Measurements from ENCODE around the gene PPM1F.
"Not testable (repeated sequence)": the region's sequence is repeated elsewhere in the genome, so short reads cannot be mapped to it uniquely, and the experiment has no call there.

Gene PPM1F

DNA sequence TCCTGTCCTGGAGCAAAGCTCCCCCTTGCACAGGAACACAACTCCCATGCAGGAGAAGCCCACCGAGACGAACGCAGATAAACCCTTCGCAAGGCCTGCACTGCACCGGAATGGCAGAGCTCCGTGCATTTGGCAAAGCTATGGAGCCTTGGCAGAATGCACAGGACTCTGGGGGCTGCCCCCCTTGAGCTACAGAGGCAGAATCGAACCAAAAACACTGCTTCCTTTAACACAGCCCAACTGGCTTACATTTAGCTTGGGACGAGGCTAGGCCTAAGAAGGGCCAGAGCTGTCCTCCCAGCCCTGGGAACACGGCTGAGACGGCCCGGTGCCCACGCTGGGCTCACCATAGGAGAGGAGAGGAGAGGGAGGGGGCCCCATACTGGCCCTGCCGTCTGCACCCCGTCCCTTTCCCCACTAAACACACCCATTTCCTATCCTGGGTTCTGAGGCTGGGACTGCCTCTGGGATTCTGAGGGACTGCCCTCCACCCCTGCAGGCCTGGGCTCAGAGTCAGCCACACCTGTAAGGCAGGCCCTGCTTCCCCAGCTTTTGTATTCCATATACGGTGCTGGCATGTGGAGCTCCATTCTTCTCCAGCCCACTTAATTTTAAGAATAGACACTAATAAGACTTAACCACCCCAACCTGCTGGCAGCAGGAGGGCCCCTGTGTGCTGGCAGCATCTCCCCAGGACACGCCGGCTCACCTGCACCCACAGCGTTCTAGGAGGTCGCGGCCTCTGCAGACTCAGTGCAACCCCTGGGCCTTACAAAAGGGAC, 32.9 kb downstream of the PPM1F start:
- DNase-seq (ENCODE audit: low spot score) = no peak

DNA sequence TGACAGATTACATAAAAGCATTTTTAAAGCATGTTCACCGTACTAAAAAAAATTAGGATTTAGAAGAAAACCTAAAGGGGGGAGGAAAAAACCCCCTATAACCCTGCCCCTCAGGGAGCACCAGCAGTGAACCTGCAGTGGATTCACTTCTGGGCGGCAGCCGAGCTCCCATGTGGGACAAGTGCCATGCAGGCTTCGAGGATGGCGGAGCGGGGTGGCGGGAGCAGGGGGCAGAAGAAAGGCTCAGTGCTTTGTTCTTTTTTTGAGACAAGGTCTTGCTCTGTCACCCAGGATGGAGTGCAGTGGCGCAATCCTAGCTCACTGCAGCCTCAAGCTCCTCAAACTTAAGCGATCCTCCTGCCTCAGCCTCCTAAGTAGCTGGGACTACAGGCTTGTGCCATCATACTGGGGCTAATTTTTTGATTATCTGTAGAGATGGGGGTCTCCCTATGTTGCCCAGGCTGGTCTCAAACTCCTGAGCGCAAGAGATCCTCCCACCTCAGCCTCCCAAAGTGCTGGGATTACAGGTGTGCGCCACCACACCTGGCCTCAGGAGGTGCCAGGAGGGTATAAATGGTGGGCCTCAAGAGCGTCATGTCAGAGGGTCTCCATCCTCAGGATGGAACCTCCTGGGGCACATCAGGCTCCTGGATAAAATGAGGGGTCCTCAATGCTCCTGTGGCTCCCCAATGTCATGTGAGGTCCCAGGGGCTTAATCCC, 34.0 kb downstream of the PPM1F start:
- DNase-seq (ENCODE audit: low spot score) = no peak

DNA sequence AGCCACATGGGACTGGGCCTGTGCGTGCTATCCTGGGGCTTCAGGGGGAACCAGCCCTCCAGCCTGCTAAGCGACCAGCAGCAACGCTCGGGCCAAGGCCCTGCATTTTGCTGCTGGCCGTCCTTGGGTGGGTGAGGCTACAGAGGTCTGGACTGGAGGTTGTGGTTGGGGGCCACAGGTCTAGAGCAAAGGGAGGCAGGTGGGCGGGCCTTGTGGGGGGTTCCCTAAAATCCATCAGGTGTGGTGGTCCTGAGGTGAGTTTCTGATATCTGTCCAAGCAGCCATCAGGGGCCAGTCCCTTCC, 34.7 kb downstream of the PPM1F start:
- DNase-seq (ENCODE audit: low spot score) = no peak

DNA sequence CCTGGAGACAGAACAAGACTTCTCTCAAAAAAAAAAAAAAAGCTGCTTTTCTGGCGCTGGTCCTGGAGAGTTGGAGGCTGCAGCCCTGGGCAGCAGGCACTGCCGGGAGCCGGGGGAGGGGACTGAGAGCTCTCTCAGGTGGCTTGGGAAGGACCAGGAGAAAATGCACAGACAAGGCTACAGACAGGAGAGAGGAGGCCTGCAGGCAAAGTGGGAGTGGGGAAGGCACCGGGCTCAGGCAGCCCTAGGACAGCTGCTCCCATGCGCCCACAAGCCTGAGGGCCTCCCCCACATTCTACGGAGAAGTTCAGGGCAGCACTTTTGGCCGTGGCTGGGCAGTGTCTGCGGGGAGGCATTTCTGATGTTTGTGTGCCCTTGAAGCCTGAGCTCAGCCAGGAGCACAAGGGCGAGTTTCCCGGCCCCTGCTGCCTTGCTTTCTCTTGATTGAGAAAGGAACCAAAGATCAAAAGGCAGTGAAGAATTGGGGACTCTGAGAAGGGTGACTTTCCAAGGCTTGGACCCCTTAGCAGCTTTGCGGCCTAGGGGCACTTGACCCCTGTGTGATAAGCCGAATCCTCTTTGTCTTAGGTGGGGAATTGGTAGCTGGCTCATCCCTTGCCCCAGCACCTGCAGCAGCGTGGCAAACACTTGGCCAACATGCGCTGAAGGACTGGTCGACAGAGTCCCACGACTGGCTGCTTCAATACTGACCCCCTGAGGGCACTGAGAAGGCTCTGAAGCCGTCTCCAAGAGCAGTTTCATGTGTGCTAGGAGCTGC, 35.3 kb downstream of the PPM1F start:
- DNase-seq (ENCODE audit: low spot score) = no peak

DNA sequence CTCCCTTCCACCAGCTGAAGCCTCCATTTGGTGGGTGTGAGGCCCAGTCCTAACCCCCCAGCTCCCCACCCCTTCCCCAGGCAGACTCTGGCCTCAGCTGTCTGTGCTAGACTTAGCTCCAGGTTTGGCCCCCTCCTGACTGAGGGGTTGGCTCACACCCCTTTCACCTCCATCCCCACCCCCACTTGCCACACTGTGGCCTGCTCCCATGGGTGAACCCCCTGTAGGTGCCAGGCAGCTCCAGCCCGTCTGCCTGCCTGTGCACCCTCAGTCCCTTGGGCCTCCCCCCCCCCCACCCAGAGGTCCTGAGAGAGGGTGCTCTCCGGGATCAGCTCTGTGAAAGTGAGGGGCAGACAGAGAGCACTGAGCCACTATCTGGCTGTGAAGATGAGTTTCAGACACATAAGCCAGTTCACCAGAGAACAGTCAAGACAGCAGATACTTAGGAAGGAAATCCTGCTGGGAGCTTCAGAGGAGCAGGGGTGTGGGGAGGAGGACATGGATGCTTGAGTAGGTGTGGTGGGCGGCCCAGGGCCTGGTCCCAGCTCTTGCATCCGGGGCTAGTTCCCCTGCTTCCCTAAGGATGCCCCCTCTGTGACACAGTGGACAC, 36.2 kb downstream of the PPM1F start:
- DNase-seq (ENCODE audit: low spot score) = no peak

DNA sequence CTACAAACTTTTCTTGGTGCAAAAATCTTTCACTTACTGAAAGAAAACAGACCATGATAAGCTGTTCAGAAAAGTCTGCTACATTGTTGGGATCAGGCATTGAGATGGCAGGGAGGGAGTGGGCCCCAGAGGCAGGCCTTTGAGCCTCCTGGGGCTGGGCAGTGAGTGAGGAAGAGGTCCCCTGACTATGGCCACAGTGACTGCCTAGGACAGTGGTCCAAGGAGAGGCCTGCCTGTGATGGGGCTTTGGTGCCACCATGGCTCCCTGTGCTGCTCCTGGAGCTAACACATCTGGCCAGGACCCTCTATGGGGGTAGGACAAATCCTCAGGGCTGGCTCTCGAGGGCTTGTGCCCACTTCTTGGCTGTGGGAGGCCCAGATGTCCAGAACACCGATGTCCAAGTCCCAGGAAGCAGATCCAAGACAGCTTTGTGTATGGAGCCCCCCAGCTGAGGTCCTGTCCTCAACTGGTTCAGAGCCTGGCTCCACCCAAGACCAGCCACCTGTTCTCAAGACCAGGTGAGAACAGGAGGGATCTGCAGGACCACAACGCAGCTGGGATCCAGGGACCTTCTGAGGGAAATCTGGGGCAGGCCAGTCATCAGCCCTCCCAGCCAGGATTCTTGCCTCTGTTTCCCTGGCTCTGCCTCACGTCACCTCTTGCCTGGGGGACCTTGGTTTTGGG, 36.9 kb downstream of the PPM1F start:
- no peak for DNase-seq (ENCODE audit: low spot score)

DNA sequence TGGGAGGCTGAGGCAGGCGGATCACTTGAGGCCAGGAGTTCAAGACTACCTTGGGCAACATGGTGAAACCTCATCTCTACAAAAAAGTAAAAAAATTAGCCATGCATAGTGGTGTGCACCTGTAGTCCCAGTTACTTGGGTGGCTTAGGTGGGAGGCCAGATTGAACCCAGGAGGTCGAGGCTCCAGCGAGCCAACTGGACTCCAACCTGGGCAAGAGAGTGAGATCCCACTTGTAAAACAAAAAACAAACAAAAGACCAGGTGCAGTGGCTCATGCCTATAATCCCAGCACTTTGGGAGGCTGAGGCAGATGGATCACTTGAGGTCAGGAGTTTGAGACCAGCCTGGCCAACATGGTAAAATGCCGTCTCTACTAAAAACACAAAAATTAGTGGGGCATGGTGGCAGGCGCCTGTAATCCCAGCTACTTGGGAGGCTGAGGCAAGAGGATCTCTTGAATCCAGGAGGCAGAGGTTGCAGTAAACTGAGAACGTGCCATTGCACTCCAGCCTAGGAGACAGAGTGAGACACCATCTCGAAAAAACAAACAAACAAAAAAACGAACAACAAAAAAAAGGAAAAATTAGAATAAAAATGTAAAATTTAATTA, 38.5 kb downstream of the PPM1F start:
- not testable (repeated sequence) for DNase-seq (ENCODE audit: low spot score)

DNA sequence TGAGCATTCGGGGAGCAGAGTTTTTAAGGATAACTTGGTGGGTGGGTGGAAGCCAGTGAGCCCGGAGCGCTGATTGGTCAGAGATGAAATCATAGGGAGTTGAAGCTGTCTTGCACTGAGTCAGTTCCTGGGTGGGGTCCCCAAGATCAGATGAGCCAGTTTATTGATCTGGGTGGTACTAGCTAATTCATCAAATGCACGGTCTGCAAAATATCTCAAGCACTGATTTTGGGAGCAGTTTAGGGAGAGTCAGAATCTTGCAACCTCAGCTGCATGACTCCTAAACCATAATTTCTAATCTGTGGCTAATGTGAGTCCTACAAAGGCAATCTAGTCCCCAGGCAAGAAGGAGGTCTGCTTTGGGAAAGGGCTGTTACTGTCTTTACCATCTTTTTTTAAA, 42.3 kb downstream of the PPM1F start:
- not testable (repeated sequence) for DNase-seq (ENCODE audit: low spot score)

DNA sequence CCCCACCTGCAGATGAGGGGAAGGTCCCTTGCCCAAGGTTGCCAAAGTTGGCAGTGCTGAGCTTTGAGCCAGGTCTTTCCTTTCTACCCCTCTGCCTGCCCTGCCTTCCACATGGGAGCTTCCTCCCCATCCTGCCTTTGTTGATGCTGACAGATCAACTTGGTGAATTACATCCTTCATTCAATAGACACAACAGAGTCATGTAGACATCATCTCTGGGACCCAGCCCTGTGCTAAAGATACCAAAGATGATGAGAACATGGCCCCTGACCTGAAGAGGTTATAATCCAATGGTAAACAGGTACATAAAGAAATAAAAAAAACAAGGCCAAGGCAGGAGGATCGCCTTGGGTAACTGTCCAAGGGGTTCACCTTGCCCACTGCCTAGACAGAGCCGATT, 42.8 kb downstream of the PPM1F start:
- DNase-seq (ENCODE audit: low spot score) = no peak

DNA sequence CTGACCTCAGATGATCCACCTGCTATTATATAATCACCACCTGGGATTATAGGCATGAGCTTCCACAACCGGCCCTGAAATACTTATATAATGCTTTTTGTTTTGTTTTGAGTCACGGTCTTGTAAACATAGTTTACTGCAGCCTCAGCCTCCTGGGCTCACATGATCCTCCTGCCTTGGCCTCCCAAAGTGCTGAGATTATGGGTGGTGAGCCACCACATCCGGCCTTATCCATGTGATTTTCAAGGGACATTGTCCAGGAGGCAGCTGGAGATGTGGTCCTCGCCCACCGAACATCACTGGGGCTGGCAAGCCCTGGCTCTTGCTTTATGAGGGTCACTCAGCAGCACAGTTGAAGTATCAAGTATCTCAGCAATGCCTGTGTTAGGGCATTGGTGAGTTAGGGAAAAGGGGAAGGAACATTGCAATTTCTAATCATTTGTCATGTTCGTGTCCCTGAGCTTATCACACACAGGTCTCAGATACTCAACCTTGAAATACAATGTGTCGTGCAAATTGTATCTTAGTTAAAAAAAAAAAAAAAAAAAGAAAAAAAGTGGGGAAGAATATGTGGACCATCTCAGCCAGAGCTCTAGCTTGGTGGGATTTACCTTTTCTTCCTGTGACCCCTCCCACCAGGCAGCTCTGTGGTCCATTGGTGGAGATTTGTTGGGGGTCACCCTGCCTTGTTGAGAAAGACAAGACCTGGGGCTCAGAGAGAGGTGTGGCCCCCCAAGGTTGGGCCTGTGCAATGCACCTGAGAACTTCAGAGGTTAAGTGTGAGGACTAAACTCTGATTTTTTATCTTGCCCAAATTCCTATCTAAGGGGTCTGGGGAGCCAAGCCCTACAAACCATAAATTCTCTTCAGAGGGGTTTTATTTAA, 44.8 kb downstream of the PPM1F start:
- DNase-seq (ENCODE audit: low spot score) = no peak

DNA sequence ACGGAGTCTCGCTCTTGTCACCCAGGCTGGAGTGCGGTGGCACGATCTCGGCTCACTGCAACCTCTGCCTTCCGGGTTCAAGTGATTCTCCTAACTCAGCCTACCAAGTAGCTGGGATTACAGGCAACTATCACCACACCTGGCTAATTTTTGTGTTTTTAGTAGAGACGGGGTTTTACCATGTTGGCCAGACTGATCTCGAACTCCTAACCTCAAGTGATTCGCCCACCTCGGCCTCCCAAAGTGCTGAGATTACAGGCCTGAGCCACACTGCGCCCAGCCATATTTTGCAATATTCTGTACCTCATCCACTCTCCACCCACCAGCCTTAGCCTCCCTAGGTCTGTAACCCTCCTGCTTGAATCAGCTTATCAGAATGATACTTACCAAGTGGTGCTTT, 47.4 kb downstream of the PPM1F start:
- DNase-seq (ENCODE audit: low spot score) = not testable (repeated sequence)

DNA sequence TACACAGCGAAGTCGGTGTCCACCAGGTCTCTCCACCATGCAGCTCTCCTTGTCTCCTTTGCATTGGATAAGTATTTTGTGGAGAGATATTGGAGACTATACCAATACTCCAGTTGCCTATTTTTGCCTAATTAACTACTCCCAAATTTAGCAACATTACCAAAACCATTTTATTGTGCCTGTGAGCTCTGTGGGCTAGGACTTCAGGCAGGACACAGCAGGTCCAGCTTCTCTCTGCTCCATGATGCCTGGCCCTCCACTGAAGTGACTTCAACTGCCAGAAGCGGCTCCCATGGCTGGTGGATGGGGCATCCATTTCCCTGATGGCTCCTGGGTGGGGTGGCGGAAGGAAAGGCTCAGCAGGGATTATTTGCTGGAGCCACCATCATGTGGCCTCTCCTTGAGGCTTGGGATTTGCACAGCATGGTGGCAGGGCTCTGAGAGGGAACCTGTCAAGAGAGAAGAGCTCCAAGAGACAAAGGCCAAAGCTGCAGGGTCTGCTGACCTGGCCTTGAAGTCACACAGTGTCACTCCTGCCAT, 48.3 kb downstream of the PPM1F start:
- no peak for DNase-seq (ENCODE audit: low spot score)

DNA sequence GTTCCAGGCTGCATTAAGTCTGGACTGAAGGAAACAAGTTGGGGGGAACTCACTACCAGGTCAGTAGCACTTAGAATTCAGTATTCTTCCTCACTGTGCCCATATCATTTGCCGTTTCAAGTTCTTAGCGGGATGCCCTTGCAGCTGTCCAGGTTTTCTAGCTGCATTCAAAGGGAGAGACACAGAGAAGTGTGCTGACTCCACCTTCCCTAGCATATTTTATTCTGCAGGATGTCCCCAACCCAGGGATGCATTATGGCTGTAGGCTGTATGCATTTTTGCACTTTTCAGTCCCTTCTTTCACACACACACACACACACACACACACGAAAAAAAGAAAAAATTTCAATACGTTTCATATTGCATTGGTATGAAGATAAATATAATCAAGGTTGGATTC, 49.4 kb downstream of the PPM1F start:
- no peak for DNase-seq (ENCODE audit: low spot score)

DNA sequence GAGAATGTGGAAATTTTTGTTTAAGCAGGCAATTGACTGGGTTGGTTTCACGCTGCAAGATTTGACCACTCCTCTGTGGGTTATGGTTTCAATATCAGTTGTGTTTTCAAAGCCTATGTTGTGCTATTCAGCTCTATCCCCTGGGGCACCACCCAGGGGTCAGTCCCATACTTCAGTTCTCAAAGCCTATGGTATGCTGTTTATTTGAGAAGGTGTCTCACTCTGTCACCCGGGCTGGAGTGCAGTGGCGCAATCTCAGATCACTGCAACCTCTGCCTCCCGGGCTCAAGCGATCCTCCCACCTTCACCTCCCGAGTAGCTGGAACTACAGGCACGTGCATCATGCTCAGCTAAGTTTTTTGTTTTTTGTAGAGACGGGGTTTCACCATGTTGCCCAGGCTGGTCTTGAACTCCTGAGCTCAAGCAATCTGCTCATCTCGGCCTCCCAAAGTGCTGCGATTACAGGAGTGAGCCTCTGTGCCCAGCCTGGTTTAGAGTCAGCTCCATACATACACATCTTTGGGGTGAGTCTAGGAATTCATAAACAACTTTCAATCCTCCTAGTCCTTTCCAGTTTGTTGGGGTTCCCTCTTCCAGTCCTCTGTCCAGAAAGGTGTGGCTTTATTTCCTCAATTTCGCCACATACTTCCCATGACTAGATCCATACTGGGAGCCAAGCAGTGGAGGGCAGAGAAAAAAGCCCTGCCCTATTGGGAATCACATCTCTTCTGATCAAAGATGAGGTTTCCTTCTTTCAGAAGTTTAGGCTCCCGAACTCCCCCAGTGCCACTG, 50.2 kb downstream of the PPM1F start:
- no peak for DNase-seq (ENCODE audit: low spot score)

DNA sequence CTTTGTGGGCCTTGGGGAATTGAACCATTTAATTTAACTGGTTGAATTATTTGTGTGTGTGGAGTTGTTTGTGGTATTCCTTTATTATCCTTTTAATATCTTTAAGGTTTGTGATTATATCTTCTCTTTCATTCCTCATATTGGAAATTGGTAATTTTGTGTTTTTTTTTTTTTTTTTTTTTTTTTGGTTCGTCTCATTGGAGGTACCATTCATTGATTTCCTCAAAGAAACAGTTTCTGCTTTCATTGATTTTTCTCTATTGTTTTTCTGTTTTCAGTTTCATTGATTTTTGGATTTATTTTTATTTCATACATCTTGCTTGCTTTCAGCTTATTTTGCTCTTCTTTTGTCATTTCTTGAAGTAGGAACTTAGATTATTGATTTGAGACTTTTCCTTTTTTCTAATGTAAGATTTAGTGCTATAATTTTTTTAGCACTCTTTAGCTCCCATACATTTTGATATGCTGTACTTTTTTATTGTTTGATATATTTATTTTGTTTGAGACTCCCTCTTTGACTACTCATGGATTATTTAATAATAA, 54.2 kb downstream of the PPM1F start:
- DNase-seq (ENCODE audit: low spot score) = no peak

DNA sequence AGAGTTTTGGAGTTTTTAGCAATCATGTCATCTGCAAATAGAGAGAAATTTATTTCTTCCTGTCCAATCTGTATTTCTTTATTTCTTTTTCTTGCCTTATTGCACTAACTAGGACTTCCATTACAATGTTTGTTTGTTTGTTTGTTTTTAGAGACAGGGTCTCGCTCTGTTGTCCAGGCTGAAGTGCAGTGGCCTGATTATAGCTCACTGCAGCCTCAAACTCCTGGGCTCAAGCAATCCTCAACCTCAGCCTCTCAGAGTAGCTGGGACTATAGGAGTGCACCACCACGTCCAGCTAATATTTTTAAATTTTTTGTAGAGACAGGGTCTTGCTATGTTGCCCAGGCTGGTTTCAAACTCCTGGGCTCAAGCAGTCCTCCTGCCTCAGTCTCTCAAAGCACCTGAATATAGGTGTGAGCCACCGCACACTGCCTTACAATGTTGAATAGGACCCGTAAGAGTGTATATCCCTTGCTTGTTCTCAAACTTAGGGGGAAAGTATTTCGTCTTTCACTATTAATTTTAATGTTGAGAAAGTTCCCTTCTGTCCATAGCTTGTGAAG, 55.6 kb downstream of the PPM1F start:
- no peak for DNase-seq (ENCODE audit: low spot score)

DNA sequence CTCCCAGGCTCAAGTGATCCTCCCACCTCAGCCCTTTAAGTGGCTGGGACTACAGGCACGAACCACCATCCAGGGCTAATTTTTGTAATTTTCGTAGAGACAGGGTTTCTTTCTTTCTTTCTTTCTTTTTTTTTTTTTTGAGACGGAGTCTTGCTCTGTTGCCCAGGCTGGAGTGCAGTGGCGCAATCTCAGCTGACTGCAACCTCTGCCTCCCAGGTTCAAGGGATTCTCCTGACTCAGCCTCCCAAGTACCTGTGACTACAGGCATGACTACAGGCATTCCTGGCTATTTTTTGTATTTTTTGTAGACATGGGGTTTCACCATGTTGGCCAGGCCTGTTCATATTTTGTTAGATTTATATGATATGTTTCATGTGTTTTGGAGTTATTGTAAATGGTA, 56.4 kb downstream of the PPM1F start:
- not testable (repeated sequence) for DNase-seq (ENCODE audit: low spot score)

DNA sequence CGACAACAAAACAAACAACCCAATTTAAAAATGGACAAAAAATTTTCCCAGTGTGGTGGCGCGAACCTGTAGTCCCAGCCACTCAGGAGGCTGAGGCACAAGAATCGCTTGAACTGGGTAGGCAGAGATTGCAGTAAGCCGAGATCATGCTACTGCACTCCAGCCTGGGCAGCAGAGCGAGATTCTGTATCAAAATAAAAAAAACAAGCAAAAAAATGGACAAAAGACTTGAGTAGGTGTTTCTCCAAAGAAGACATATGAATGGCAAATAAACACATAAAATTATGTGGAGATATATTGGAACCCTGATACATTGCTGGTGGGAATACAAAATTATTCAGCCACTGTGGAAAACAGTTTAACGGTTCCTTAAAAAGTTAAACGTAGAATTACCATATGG, 57.8 kb downstream of the PPM1F start:
- DNase-seq (ENCODE audit: low spot score) = no peak
